Measurements from ENCODE around the gene ALG12.
"Not testable (repeated sequence)": the region's sequence is repeated elsewhere in the genome, so short reads cannot be mapped to it uniquely, and the experiment has no call there.

Gene ALG12

DNA sequence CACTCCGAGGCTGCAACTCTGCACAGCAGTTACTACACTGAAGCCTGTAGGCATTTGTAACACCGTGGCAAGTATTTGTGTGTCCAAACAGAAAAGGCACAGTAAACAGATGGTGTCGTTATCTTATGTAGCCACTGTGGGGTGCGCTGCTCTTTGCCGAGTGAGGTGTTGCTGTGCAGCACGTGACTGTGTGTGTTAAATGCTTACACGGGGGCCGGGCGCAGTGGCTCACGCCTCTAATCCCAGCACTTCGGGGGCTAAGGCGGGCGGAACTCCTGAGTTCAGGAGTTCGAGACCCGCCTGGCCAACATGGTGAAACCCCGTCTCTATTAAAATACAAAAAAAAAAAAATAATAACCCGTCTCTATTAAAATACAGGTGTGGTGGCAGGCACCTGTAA, 53.1 kb downstream of the ALG12 start:
- DNase-seq, result no peak

DNA sequence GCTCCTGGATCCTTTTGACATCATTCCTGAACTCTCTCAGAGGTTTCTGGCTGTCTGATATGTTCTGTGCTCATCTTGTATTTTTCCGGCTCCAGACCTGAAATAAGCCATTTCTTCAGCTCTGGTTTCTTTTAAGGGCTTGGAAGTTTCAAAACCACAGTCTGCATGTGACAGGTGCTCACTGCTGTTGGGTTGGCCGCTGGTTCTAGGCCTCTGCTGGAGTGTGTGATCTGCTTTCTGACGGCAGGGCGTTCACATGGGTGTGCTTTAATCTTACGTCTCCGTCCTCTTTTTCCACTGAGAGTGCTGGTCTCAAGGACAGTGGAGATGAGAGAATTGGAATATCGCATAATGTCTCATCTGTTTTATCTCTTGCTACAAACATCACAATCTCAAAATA, 54.3 kb downstream of the ALG12 start:
- DNase-seq, result no peak

DNA sequence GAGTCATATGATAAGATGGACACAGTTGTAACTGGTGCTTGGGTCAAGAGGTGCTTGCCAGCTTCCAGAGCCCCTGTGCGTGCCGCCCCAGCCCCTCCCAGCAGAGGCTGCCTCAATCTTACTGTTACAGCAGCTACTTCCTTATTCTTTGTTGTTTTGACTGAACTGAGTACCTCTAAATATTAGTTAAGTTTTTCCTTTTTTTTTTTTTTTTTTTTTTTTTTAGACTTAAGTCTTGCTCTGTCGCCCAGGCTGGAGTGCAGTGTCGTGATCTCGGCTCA, 55.8 kb downstream of the ALG12 start:
- no peak for DNase-seq

DNA sequence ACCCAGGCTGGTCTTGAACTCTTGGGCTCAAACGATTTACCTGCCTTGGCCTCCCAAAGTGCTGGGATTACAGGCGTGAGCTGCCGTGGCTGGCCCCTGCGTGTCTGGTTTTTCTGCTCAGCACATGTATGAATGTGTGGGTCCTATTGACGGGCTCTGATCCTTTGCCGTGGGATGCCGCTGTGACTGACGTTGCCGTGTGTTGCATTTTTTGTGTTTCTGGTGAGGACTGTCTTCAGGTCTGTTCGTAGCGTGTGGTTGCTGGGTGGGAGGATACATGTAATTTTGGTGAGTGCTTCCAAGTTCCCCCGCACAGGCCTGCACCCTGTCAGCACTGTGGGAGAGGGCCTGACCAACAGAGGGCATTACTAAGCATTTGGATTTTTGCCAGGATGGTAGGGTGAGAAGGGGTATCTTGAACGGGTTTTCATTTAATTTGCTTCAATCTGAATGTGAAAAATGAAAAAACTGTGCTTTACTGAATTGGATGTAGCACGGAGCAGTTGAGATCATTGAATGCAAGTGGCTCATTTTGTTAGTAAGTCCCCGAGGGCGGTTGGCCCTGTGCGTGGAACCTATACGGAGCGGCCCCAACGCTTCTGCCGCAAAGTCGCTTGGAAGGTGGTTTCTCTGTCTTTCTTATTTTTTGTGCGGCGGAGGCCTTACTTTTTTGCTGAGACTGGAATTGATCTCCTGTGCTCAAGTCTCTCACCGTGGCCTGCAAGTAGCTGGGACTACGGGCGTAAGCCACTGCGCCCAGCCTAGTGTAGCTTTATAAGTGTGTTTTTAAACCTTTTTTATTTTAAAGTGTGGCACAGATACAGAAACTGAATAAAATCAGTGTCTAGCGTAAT, 56.4 kb downstream of the ALG12 start:
- no peak for DNase-seq

DNA sequence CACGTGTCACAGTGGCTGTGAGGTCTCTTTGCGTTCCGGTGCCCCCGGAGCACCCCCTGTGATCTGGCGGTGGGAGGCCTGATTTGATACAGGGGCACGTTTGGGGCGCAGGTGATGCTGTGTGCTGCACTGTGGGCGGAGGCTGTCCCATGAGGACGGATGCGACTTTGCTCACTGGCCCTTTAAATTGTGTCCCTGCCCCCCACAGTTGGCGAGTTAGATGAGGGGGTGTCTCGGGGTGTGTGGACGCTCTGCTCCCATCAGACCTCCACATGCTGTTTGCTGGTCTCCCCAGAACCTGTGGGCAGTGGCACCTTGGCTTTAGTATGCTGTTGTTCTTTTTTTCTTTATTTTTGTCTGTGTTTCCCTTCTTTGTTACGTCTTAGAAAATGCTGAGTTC, 59.4 kb downstream of the ALG12 start:
- no peak for DNase-seq

DNA sequence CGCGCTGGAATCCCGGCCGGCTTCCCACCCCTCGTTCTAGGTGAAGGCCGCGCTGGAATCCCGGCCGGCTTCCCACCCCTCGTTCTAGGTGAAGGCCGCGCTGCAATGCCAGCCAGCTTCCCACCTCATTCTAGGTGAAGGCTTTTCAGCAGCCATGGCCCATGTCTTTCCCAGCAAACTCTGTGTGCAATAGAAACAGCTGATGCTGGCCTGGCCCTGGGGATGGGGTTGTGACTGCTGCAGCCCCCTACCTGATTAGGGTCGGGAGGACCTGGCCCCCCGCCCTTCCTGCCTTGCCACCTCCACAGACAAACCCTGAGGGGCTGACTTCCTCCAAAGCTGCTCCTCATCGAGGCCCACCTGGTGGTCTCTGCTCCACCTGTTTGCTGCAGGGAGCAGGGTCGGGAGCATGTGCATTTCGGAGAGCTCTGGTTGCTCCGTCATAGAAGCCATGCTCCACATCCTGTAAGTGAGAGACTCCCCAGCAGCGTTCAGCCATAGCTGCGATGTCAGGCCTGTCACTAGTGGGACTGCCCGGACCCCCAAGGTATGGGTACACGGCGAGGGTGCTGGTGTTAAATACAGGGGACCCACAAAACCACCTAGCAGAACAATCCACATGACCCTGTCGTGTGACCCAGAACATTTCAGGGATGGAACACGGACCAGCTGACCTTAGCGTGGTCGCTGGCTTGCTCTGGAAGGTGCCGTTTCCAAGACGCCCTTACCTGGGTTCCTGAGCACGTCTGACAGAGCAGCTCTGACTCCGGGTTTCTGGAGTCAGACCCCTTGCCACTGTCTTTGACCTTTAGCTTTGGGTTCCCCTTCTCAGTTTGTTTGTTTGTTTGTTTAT, 61.2 kb downstream of the ALG12 start:
- no peak for DNase-seq

DNA sequence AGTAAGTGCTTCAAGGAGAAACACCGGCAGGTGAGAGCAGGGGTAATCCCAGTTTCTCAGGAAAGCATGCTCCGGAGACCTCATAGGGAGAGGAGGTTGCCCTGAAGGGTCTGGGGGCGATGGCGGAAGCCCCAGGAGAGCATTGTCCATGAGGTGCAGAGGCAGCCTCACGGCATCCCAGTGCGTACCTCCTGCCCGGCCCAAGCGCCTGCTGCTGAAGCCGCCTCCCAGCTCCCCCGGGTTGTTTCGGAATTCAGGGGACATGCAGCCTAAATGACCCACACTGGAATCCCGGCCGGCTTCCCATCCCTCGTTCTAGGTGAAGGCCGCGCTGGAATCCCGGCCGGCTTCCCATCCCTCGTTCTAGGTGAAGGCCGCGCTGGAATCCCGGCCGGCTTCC, 61.9 kb downstream of the ALG12 start:
- no peak for DNase-seq

DNA sequence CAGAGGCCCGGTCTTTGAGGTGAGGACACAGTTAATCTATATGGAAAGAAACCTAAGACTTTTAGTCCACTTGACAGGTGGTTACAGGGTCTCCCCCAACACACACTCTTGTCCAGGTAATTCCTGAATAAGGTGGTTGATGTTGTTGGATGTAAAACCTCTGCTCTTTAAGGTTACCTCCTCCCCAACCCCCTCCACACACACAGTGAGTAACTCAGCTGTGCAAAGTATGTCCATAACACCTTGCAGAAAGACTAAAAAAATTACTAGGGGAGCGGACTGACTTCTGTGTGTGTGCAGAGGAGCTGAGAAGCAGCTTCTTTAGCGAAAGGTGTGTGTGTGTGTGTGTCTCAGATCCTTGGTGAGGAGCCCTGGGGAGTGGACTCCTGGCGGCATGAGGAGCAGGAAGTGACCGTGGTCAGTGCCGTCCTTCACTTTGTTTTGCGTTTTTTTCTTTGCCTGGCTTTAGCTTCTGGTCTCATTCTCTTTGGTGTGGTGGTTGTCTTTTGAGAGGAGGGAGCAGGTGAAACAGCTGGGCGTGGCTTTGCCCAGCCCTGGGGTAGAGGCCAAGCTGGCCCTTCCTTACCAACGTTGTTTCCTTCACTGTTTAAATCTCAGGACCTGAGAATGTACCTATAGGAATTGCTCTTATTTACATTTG, 62.9 kb downstream of the ALG12 start:
- DNase-seq, result no peak

DNA sequence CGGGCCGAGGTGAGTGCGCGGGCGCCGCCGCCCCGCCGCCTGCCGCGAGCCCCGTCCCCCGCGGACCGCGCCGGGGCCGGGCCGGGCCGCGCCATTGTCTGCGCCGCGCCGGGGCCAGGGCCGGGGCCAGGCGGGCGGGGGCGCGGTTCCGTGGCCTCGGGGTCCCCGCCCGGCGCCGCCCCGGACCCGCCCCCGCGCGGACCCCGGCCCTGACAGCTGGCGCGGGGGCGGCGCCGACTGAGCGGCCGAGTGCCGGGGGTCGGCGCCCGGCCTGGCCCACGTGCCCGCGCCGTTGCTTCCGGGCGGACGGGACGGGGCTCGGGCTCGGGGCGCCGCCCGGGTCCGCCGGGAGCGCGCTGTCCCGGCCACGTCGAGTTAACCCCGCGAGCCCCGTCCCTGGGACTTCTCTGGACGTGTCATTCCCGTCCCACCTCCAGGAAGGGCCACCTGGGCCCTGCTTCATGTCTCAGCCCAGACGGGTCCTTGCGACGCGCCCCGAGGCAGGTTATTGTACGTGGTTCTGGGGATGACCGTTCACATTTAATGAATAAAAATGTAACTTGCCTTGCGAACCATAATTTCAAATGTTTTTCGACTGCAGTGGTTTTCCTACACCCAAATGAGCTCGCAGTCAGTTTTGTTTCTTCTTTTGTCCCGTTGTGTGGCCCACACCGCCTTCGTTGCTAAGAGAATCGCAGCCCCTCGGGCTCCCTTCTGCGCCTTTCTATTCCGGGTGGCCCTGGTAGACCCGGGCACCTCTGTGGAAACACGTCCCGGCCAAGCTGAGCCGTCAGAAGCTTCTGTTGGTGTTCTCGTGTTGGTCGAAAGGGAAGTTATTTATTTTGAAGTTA, 64.0 kb downstream of the ALG12 start:
- no peak for DNase-seq

DNA sequence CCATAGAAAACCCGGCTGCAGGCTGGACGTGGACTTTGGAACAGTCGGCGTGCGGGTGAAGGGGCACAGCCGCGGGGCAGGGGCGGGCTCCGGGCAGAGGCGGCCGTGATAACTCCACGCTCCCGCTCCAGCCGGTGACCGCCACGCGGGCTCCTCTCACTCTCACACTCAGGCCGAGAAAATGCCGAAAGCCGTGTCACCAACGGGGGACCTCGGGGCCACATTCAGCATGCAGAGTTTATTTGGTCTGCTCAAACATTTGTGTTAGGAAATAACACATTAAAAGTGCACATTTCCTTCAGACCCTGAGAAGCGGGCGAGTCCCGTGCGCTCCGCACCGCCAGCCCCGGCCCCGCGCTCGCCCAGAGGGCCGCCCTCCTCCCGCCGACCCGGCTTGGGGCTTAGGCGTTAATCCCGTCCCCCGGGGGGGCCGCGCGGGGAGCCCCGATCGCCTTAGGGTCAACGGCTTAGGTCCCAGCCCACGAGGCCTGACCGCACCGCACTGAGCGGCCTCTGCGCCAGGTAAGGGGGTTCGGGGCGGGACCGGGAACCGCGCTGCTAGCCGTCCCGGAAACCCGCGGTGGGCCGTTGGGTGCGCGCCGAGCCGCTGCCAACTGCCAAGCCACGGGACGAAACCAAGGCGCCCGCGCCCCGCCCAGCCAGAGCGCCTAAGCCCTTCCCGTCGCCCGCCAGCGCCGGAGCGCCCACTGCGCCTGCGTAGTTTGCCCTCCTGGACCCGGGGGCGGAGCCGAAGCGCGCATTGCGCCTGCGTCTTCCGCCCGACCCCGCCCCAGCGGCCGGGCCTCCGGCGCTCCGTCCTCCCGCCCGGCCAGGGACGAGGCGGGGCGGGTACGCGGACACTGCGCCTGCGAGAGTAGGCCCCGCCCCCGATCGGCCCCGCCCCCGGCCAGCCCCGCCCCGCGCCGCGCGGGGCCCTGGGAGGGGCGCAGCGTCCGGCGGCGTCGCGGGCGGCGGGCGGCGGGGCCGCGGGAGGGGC, 65.0 kb downstream of the ALG12 start, which contains the start of gene ZBED4:
Gene ZBED4 (plus strand): TSS at position 947 of the 997 bp plus-strand sequence. CDS start 29,819 bp downstream, outside the sequence.
- peak; percentile 93 to 99 (median 96) for DNase-seq

DNA sequence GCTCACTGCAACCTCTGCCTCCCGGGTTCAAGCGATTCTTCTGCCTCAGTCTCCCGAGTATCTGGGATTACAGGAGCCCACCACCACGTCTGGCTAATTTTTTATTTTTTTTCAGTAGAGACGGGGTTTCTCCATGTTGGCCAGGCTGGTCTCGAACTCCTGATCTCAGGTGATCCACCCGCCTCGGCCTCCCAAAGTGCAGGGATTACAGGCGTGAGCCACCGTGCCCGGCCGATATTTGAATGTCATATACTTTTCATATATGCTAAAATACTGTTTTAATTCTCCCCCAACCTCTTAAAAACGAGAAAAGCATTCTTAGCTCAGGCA, 65.7 kb downstream of the ALG12 start:
- DNase-seq, result not testable (repeated sequence)

DNA sequence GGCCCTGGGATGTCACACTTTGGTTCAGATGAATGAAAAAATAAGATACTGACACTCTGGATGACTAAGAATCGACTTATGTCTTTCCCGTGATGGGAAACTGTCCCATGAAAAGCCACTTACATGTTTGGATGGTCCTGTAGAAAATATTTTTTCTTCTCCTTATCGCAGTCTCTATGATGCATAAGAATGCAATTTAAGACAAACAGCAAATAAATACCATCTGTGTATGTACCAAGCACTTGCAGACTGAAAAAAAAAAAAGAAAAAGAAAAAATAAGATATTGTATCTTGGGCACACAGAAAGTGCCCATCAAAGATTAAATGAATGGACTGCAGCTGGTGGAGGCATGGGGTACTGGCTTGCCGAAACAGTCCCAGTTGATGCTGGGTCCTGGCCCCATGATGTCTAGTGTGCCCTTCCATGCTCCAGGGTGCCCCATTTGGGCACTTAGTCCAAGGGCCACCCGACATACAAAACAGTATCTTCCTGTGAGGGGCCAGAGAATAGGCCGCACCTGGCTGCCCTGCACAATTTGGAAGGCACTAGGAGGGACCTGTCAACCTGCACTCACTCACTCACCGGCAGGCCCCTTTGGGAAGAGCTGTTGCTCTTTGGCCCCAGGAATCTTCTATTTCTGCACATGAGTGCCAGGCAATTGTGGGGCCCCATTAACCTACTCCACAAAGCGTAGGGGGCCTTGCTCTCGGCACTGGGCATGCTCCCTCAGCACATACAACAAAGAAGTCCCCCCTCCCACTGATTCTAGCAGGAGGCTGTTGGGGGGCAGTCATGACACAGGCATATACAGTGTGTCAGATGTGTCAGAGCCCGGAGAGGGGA, 67.1 kb downstream of the ALG12 start:
- DNase-seq, result no peak
